Adipocyte (in vitro differentiated cells): ENCODE results near the gene TACC3.
A peak's percentile ranks its signal among the peaks of the same experiment; 100 is the strongest.

Experiments
- DNase-seq: peaks from one replicate; pipeline ENCODE4 v3.0.0-alpha.2; 2015; ENCODE audit warnings: low read depth
- H3K27me3 ChIP-seq: replicated peaks from 2 replicates; pipeline ENCODE4 v1.7.0; 2013; ENCODE audit warnings: mild to moderate bottlenecking, low read length, moderate library complexity; ENCODE audit not compliant: control insufficient read depth, insufficient read depth
- H3K36me3 ChIP-seq: 2 replicates; pipeline ENCODE4 v1.7.0; 2013; ENCODE audit warnings: low read length, mild to moderate bottlenecking, moderate library complexity; ENCODE audit not compliant: control insufficient read depth, insufficient read depth, severe bottlenecking
- H3K4me1 ChIP-seq: 2 replicates; pipeline ENCODE4 v1.7.0; 2013; ENCODE audit warnings: mild to moderate bottlenecking, low read length, moderate library complexity; ENCODE audit not compliant: control insufficient read depth, insufficient read depth
- H3K4me3 ChIP-seq: 2 replicates; pipeline ENCODE4 v1.7.0; 2013; ENCODE audit warnings: mild to moderate bottlenecking, low read length, moderate library complexity
- H3K9ac ChIP-seq: 2 replicates; pipeline ENCODE4 v1.7.0; 2013; ENCODE audit warnings: mild to moderate bottlenecking, low read length, moderate library complexity
- H3K9me3 ChIP-seq: 2 replicates; pipeline ENCODE4 v1.7.0; 2013; ENCODE audit warnings: mild to moderate bottlenecking, low read length, moderate library complexity; ENCODE audit not compliant: control insufficient read depth

The TACC3 gene

DNA sequence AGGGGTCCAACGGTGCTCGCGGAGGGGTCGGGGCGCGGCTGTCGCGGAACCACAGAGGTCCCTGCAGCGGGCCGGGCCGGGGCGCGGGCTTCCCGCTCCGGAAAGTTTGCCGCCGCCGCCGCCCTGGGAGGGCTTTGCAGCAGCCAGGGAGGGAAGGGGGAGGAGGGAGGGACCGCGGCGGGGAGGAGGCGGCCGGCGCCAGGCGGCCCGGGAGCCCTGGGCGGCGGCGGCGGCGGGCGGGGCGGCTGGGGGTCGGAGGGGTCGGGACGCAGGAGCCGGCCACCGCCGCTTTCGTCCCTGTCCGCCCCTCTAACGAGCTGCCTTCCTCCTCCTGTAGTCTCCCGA lies 72.1 kb downstream of the TACC3 start:
- Histone ChIP-seq H3K9me3 (no peaks in the 10 kb centered on the region), H3K9ac (no peak overlapping the region), H3K27me3 (peaks cover 23% of the 10 kb centered on the region), H3K36me3 (no peaks in the 10 kb centered on the region), H3K4me3 (no peak overlapping the region), H3K4me1 (no peaks in the 10 kb centered on the region)
- DNase-seq: peak; percentile 64

DNA sequence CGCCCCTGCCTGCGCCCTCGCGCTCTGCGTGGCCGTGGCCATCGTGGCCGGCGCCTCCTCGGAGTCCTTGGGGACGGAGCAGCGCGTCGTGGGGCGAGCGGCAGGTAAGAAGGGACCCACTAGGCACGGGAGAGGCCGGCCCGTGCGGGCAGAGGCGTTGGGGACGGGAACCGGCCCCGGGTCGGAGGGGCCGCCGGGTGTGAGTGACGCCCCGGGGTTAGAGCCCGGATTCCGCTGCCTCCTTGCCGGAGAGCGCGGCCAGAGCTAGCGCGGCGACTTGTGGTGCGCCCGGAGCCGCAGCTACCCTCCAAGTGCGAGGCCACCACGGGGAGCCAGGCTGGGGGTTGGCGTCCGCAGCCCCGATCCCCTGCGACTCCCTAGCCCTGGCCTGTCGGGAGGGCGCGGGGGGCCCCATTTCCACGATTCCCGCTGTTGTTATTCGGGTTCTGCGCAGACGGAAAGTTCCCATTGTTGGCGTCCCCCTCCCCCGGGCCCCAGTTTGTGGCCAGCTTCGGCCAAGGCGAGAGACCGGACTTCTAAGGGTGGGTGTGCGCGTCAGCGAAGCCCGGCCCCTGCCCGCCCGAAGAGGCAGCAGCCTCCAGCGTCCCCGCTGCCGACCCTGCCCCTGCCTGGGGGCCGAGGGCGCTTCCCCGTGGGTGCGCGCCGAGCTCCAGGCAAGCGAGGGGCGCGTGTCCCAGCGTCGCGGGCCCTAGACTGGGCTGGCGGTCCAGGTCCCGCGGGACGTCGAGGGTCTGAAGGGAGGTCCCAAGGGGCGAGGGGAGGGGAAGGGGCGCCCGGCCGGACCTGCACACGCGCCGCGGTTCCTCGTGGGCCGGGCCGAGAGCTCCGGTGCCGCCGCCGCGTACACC lies 72.9 kb downstream of the TACC3 start:
- no peaks in the 10 kb centered on the region for H3K9me3 ChIP-seq
- no peaks in the 10 kb centered on the region for H3K36me3 ChIP-seq
- no peaks in the 10 kb centered on the region for H3K4me1 ChIP-seq
- no peak overlapping the region for H3K4me3 ChIP-seq
- H3K9ac ChIP-seq: no peak overlapping the region
- peak; percentile 41 for DNase-seq
- H3K27me3 ChIP-seq: peaks cover 23% of the 10 kb centered on the region
